Mesenteric fat pad (tissue), 1 donor: ENCODE results near the gene SSR4. TPM values are rescaled to one million over a fixed set of nuclear protein-coding genes. Genes with fewer than 3 reads are reported as not detected.

Source experiments
- DNase-seq: peaks from one replicate; pipeline ENCODE4 v3.0.0-alpha.2; 2020; ENCODE audit warnings: low spot score
- total RNA-seq: library from RNA; stranded (reverse); fragmentation: NEBNext Ultra II Directional; extraction: Animal tissue kit (Norgen Biotek cat#: 25700); gene quantifications from one replicate; pipeline ENCODE4 v1.2.1, GENCODE V29; 2021
- donor health status: DM: yes; HTN: yes; CAD: no.

SSR4 gene
- total RNA-seq, 1 donor from 2014 or later = 191 TPM

- no peak for DNase-seq
Measured at GRCh38 chrX:153780678-153781427, 13.6 kb upstream of the SSR4 start, which contains the start of gene SRPK3. Gene SRPK3, plus strand, starts transcription at chrX:153781041. Its CDS starts 46 bp downstream, at chrX:153781087.

- no peak for DNase-seq
Measured at GRCh38 chrX:153781428-153782047, 12.9 kb upstream of the SSR4 start.

- no peak for DNase-seq
Measured at GRCh38 chrX:153782313-153782712, 12.2 kb upstream of the SSR4 start.

- no peak for DNase-seq
Measured at GRCh38 chrX:153782871-153783270, 11.6 kb upstream of the SSR4 start.

- DNase-seq = no peak
Measured at GRCh38 chrX:153783378-153784013, 11.0 kb upstream of the SSR4 start.

GRCh38 chrX:153784325-153784967 lies 10.0 kb upstream of the SSR4 start:
- no peak for DNase-seq

GRCh38 chrX:153786669-153787068 lies 7.8 kb upstream of the SSR4 start:
- DNase-seq = no peak

- no peak for DNase-seq
Measured at GRCh38 chrX:153789654-153790053, 4.8 kb upstream of the SSR4 start.

- DNase-seq = no peak
Measured at GRCh38 chrX:153791104-153791852, 3.2 kb upstream of the SSR4 start.

GRCh38 chrX:153792368-153792767 lies 2.1 kb upstream of the SSR4 start:
- DNase-seq = no peak

- no peak for DNase-seq
Measured at GRCh38 chrX:153793291-153793690, 1.2 kb upstream of the SSR4 start.

GRCh38 chrX:153794897-153795816 lies 689 bp downstream of the SSR4 start:
- no peak for DNase-seq

GRCh38 chrX:153797415-153798015 lies 3.0 kb downstream of the SSR4 start:
- DNase-seq = no peak

- no peak for DNase-seq
Measured at GRCh38 chrX:153799326-153799725, 4.9 kb downstream of the SSR4 start.

- no peak for DNase-seq
Measured at GRCh38 chrX:153800177-153800722, 5.8 kb downstream of the SSR4 start.

GRCh38 chrX:153800746-153801145 lies 6.3 kb downstream of the SSR4 start:
- DNase-seq = no peak

GRCh38 chrX:153801669-153802068 lies 7.2 kb downstream of the SSR4 start:
- DNase-seq = no peak

GRCh38 chrX:153802513-153803045 lies 8.1 kb downstream of the SSR4 start:
- no peak for DNase-seq
